ENCODE data around the gene TRAM2.
A peak's percentile ranks its signal among the peaks of the same experiment; 100 is the strongest.

The TRAM2 gene

DNA sequence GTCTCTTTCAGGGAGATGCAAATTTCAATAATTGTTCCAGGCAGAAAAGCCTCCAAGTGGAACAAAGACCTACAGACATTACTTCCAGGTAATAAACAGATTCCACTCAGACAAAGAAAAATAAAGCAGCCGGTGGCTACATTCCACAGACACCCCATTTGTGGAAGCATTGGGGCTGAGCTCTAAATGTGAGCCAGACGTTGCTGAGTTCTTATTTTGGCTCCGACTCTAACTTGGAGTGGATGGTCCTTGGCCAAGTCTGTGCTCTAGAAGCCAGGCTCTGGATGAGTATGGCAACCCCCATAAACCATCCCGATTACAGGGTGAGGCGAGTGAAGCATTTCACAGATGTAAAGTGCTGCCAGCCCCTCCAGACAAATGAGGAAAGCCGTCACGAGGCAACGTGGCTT is 6.6 kb downstream of the TRAM2 start:
- no peak for DNase-seq

DNA sequence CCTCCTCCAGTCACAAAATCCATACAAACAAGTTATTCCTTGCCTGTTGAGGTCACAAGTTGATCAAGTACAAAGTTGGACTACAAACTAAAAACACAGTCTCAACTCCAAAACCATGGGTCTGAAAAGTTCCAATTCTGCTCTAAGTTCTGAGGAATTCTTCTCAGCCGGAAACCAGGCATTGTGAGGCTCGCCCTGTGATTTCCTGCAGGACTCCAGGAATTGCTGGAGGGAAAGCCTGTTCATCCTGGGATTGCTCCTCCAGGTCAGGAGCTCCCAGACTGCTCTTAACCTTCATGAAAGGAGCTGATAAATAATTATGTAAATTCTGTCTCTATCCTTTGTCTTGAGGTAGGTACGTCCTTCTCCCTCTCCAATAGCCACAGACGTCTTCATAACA is 8.5 kb downstream of the TRAM2 start:
- DNase-seq, result no peak

DNA sequence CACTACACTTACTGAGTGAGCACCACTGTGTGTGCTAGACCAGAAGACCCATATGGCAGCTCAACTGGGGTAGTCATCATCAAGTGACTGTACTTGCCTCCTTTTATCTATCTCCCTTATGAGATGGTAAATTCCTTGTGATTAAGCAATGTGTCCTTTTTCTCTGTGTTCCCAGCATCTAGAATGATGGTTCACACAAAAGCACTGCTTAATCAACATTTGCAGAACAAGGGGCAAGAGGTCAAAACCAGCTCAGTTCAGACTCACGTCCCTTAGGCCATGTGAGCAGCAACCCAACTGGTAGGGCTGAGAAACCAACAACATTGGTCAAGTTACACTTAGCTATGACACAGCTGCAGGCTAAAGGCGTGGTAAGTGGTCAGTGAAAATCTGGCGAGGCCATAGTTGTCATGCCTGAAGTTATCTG is 10.0 kb downstream of the TRAM2 start:
- DNase-seq, result no peak

DNA sequence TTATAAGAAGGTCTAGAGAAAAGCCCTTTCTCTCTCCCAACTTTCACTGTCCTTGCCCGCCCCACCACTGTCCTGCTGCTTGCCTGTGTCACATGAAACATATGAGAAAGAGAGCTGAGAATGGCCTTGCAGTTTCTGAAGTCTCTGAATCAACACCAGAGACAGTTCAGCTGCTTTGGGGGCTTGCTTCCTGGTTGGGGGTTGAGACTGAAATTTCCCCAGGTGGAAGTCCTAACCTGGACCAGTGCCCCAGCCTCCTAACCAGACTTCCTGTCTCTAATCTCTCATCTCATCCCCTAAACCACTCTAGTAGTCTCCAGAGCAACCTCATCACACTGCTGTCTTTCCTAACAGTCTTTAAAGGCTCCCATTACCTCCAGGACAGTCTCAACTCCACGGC is 10.7 kb downstream of the TRAM2 start:
- DNase-seq, result no peak

DNA sequence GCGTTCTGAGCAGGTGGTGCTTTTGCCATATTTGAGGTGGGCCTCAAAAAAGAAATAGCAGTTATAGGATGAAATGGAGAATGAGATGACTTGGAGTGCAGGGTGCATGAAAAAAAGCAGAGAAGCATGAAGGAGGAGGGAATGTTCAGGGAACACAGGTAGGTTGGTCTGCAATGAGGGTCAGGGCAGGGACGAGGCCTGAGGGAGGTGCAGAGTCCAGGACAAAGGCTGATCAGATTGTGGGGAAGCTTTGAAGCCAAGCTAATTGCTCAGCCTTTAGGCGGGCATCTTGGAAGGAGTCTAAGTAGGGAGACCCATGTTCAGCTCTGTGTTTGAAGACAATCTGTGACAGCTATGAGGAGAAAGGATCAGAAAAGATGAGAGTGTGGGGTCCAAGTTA is 12.0 kb downstream of the TRAM2 start:
- DNase-seq, result no peak

DNA sequence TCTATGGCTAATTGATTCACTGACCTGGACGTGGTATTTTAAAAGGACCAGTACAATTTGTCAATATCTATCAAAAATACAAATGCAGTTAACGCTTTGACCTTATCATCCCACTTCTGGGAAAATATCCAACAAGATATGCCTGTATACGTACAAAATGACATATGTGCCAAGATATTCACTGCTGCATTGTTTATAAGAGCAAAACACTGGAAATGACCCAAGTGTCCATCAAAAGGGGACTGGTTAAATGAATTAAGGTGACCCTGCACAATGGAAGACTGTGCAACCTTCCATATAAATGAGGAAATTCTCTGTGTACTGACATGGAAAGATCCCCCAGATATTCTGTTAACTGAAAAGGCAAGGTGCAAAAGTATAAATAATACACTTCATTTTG is 13.9 kb downstream of the TRAM2 start:
- DNase-seq, result no peak

DNA sequence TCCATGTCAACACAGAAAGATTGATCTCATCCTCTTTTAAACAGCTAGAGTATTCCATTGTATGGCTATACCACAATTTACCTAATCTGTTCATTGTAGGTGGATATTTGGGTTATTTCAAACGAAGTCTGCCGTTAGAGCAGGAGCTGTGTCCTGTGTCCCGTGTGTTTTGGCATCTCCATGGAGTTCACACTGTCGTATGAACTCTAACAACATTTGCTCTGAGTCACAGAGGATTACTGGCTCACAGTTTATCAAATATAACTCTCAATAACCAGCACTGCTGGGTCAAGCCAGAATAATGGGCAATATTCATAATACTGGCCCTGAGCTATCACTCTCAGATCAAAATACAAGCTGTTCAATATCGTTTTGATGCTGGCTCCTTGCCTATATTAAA is 16.4 kb downstream of the TRAM2 start:
- DNase-seq, result no peak

DNA sequence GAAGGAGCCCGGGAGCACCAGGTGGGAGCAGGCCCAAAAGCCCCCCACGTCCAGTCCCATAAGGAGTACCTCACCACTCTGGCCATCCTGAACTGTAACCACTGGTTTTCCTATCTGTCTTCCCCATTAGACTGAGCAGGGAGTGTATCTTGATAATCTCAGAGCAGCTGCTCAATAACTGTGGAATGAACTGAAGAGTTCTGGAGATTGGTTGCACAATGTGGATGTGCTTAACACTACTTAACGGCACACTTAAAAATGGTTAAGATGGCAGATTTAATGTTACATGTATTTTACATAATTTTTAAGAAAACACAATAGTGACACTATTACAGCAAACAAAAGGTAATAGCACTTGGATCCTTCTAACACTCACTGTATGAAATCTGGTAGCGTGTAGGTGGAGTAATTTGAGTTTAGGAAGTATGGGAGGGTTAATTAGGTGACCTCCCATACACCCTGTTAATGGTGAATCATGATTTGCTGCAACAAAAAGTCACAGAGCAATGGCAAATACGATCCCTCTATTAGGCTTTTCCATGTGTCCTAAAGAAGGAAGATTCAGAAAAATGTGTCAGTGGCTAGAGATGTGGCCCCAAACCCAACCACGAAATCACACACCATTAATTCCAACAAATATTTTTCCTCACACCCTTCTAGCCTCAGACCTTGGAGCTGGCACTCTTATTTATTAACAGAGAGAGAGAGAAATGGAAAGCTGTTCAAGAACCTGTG is 18.4 kb downstream of the TRAM2 start:
- no peak for DNase-seq

DNA sequence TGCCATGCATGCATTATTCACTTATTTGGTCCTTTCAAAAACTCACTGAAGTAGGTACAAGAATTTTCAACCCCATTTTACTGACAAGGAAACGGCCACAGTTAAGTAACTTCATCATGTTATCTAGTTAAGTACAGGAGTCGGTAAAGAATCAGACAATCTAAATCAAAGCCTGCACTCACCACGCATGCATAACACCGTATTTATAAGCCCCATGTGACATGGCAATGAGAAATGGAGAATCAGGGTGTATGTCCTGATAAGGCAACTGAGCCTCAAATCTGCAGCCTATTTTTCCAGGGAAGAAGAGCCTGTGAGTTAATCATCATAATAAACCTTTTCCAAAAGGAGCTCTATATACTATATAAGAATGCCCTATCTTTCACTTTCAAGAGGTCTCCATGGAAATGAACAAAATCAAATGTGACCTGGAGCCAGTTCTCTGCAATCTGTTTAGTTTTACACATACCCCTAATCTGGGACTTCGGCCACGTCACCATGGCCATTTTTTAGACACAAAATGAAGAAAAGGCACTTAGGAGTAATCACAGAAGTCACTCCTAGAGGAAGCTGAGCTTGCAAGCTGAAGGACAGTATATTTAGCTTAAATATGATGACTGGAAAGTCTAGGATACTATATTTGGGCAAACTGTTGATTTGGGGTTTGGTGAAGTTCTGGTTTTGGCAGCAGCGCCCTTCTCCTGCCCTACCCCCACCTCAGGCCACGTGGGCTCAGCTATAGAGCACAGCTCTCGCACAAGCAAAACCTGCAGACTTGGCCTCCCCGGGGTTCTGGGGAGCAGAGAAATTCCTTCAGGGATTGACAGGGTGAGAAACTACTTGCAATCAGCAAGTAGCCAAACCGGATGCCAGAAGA is 19.2 kb downstream of the TRAM2 start:
- DNase-seq, result no peak

DNA sequence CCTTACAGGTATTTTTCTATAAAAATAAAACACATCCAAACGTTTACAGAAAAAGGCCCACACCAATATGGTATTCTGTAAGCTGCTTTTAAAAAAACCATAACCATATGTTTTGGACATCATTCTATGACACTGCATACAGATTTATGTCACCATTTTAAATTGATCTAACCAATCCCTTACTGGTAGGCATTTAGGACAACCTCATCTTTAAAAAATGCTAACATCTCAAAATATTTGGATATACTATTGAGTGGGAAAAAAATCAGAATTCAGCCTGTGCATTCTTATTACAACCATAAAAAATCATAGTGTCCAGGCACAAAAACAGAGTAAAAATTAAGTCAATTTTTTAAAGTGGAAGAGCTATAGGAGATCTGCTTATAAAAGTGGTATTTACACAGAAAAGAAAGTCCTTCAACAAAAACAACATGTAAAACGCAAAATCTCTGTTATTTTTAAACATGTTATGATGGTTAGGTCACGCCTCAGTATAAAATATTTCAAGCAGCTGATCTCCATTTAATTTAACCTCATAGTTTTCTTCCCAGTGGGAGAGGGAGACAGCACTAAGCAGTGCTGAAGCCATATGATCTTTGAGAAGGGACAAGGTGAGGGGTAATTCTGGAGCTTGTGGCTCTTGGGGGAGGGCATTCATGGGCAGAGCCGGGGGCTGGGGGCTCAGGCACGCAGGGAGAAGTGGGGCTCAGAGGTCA is 21.2 kb downstream of the TRAM2 start:
- DNase-seq, result no peak

DNA sequence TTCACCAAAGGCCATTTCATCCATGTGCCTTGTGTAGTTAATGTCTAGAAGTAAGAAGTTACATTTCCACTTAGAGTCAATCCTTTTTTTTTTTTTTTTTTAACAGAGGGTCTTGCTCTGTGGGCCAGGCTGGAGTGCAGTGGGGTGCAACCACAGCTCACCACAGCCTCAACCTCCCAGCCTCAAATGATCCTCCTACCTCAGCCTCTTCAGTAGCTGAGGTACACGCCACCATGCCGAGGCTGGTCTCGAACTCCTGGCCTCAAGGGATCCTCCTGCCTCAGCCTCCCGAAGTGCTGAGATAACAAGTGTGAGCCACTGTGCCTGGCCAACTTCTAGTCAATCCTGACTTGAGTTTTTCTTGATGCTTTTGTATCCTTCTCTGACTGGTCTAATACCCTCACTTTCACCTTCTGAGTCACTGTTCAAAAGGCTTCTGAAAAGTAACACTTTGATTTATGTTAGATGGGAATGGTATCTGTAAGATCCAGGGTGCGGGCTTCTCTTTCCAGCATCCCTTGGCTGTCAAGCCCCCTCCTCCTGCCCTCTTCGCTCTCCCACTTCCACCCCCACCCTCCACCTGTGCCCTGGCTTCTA is 22.1 kb downstream of the TRAM2 start:
- DNase-seq, result no peak

DNA sequence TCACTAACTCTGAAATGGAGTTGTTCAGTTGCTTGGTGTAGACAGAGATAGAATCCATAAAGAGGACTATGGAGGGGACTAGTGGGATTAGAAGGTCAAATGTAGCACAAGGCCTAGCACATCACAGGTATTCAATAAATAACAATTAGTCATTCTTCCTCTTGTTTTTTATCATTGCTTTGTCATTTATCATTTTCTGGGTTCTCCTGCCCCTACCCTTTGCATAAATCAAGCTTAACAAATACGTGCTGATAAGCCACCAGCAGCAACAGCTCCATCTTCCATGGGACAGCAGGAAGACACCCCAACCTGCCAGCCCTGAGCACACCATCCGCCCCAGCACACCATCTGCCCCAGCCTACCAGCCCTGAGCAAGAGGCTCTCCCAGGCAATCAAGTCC is 23.1 kb downstream of the TRAM2 start:
- DNase-seq, result no peak

DNA sequence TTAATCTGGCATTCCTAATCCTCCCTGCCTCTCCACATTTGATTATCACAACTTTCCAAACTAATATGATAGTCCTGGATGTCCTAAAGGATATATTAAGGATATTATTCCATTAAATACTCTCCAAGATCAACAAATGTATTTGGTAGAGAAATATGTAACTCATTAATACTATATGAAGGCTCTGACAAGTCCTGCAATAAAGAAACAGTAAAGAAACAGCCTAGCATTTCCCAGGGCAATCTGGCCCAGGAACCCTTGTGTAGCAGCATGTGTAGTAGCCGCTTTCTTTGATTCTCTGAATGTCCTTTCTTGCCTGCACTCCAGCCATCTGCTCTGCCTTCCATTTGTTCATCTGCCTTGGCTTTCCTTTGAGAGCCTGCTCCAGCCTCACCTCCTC is 23.7 kb downstream of the TRAM2 start:
- no peak for DNase-seq

DNA sequence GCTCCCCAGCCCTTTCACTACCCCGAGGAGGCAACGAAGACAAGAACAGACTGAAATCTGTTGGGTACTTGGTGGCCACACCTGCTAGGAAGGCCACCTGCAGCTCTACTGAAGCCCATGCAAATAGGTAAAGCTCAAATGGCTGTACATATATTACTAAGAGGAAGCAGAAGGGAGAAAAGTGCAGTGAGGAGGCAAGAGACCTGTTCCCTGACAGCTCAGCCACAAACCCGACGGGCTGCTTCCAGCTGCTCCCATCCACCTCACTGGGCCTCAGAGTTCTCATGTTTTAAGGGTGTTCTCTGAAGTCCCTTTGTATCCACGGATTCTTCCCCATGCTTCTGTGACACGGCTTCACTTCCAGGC is 24.6 kb downstream of the TRAM2 start:
- DNase-seq, result peak in 1 of 56 donors; percentile 9

DNA sequence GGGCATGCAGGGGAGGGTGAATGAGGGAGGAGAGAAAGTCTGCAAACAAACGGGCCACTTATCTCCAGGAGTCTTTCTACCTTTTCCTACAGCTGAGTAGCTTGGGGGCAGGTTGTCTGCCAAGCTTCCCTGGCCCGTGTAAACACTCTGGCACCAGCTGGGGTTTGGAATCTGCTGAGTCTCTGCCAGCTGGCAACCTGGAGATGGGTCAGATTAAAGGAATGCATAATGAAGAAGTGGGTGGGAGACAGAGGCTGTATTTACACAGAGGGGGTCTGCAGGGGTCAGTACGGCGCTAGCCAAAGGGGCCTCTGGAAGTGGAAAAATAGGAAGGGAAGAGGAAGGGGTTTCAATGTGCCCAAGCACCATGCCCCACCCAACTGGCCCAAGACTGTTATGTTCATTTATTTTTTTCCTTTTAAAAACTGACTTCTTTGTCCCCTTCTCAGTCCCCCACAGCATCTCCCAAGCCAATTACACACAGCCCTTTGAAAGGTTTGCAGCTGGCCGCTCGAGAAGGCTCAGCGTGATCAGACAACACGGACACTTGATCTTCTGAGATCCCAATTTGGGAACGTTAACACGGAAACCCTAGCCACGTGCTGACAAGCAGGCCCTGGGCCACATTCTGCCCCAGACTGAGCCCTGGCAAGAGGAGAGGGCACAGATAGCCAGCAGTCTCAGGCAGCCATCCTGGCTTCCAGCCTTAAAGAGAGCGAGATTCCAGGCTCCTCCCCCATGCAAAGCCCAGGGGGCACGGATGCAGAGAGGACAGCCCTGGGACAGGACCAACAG is 25.2 kb downstream of the TRAM2 start:
- peak in 35 of 56 donors; percentile 2 to 57 (median 17) for DNase-seq

DNA sequence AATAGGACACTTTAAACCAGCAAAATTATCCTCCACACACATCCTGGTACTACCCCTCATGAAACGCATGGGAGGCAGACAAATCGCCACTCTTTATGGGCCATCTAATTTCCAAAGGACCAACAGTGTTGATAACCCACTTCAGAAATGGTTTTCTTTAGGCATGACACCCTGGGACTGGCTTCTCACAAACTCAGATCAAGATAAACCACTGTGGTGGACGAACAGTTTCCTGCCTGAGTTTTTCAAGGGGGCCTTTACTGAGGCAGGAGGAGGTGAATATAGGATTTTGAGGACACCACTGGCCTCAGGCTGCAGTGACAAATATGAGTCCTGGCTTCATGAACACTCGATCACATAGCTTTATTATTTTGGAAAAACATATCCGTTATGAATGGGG is 26.0 kb downstream of the TRAM2 start:
- no peak for DNase-seq

DNA sequence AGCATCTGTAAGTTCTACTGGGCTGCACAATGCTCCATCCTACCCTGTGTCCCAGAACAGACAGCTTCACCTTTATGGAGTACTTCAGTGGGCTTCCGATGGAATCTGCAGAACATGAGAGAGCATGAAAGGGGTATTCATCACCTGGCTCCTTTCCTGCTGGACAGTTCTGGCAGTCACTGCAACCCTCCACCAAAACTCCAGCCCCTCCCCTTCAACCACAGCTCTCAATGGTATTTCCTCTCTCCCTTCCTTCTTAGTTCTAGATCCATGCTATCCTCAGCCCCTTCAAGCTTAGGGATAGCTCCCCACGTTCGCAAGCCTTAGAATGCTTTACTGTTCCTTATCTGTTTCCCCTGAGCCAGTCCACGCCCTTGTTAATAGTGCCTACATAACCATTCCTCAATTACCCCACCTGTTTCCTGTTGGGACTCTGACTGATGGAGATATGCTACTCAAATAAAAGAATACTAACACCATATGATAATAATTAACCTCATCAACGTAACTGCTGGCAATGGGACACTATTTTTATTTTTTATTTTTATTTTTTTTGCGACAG is 26.8 kb downstream of the TRAM2 start:
- DNase-seq, result no peak

DNA sequence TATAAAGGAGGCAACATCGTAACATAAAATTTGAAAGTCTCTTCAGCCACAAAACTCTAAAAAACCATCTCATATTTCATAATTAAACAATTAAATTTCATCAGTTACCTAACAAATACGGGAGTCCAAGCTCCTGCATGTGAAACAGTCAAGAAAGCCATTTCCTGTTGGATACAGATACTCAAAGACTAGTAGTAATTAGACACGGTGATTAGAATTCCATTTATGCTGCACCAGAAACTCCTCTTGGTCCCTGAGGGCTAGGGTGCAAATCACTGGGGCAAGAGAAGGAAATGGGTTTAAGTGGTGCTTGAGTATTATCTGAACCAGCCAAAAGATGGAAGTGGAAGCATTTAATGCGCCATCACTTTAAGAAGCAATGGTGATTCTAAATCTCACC is 27.4 kb downstream of the TRAM2 start:
- no peak for DNase-seq

DNA sequence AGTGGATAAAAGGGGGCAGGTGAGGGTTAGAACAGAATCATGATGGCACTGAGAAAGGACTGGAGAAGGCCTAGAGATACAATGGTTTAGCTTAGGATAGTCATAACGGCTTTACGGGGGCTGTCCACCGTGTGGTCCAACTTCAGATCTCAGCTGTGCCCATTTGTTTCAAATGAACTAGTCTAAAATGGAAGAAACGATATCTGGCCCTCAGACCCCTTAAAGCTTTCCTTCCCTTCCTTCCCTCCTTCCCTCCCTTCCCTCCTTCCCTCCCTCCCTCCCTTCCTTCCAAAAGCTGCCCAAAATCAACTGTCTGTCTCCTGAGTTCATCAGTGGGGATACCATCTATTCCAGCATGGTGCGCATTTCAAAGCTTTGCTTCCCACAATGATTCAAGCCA is 27.9 kb downstream of the TRAM2 start:
- DNase-seq, result no peak

DNA sequence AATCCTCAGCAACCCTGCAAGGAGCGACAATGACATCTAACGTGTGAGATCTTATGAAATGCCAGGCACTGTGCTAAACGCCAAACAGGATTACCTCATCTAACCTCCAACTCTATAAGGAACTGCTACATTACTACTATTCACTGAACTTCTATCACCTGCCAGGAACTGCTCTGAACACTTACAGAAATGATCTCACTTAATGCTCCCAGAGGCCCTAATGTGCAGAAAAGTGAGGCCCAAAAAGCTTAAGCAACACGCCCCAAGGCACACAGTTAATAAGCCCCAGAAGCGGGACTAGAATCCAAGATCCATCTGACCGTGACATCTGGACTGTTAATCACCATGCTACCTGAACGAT is 28.5 kb downstream of the TRAM2 start:
- no peak for DNase-seq
